Nephron (organoid): ENCODE results near the gene ALLC.

Source experiments
- H3K27ac Mint-ChIP-seq, 3 experiments: 2 replicates each; pipeline ENCODE4 v1.8.0; 2020; ENCODE audit warnings: mixed read lengths in 3 of 3, mild to moderate bottlenecking in 2 of 3, moderate library complexity in 1 of 3
- H3K27me3 Mint-ChIP-seq: 2 replicates; pipeline ENCODE4 v1.8.0; 2021; ENCODE audit warnings: low read depth, mild to moderate bottlenecking, moderate library complexity, mixed read lengths
- H3K36me3 Mint-ChIP-seq: 2 replicates; pipeline ENCODE4 v1.8.0; 2020; ENCODE audit warnings: low read depth, mixed read lengths
- H3K4me1 Mint-ChIP-seq: 2 replicates; pipeline ENCODE4 v1.8.0; 2020; ENCODE audit warnings: mixed read lengths
- H3K4me3 Mint-ChIP-seq, 3 experiments: 2 replicates each; pipeline ENCODE4 v1.8.0; 2020; ENCODE audit warnings: mild to moderate bottlenecking in 3 of 3, mixed read lengths in 3 of 3, moderate library complexity in 2 of 3
- H3K9me3 Mint-ChIP-seq: 2 replicates; pipeline ENCODE4 v1.8.0; 2020; ENCODE audit warnings: mixed read lengths
- TF ChIP-seq, protein P1 (sequence below), 3 experiments: fragments of 200-600 bp; sonication (generic); IDR thresholded peaks; one replicate each; pipeline ENCODE4 v1.5.0; 2021; ENCODE audit warnings: antibody characterized with exemption in 3 of 3; ENCODE audit not compliant: unreplicated experiment in 3 of 3

ALLC gene

DNA sequence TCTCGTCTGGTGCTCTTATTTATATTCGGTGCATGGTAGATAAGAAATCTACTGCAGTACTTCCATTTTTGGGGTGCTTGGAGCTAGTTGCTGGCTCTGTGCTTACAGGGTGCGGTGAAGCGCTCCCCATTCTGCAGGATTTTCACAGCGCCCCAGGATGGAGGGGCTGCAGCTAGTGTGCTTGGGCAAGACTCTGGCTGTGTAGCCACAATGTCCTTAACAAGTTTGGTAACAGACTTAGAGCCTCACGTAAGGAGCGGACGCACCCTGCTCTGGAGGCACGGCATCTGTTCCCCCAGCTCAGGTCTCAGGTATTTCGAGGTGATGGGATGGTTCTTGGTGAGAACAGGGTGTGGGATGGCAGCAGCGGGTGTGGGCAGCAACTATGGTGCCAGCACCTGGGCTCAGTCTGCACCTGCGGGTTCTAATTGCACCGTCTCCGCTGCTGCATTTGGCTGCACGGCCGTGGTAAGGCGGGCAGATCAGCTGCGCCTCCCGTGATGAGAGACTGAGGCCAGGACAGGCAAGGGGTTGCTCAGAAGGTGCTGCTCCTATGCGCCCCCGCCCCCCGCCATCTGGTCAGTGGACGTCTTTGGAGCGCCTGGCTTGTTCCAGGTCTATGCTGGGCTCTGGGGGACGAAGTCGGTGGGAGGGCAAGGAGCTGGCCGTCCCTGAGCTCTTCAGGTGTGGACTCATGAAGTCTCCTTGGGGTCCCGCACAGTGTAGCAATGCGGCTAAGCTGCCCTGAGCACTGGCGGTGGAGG is 20.1 kb upstream of the ALLC start:
- Mint-ChIP-seq H3K4me3 (no peak overlapping the region), H3K27ac (no peak overlapping the region), H3K36me3 (no peaks in the 10 kb centered on the region), H3K9me3 (no peaks in the 10 kb centered on the region), H3K4me1 (no peaks in the 10 kb centered on the region), H3K27me3 (peaks cover 12% of the 10 kb centered on the region)
- TF ChIP-seq, protein P1, sequence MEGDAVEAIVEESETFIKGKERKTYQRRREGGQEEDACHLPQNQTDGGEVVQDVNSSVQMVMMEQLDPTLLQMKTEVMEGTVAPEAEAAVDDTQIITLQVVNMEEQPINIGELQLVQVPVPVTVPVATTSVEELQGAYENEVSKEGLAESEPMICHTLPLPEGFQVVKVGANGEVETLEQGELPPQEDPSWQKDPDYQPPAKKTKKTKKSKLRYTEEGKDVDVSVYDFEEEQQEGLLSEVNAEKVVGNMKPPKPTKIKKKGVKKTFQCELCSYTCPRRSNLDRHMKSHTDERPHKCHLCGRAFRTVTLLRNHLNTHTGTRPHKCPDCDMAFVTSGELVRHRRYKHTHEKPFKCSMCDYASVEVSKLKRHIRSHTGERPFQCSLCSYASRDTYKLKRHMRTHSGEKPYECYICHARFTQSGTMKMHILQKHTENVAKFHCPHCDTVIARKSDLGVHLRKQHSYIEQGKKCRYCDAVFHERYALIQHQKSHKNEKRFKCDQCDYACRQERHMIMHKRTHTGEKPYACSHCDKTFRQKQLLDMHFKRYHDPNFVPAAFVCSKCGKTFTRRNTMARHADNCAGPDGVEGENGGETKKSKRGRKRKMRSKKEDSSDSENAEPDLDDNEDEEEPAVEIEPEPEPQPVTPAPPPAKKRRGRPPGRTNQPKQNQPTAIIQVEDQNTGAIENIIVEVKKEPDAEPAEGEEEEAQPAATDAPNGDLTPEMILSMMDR (IDR thresholded peaks at IDR 0.05; ENCODE audit: unreplicated experiment in 3 of 3), result no peak

DNA sequence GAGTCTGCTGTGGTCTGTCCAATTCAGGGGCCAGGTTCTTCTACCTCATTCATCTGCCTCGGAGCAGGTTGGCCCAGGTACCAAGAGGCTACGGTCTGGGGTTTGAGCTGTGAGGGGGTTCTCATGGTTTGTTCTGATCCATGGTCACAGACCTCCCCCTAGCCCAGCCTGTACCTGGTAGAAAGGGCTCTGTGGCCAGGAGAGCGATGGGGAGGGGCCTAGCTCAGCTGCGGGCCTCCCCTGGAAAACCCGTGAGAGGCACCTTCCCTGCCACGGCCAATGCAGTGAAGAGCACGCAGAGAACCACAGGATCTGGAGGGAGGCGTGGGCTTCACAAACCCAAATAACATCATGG is 19.6 kb upstream of the ALLC start:
- Mint-ChIP-seq H3K27me3 (peaks cover 16% of the 10 kb centered on the region), H3K27ac (no peak overlapping the region), H3K4me3 (no peak overlapping the region), H3K4me1 (no peaks in the 10 kb centered on the region), H3K36me3 (no peaks in the 10 kb centered on the region), H3K9me3 (no peaks in the 10 kb centered on the region)
- TF ChIP-seq, protein P1 (IDR thresholded peaks at IDR 0.05; ENCODE audit: unreplicated experiment in 3 of 3), result no peak

DNA sequence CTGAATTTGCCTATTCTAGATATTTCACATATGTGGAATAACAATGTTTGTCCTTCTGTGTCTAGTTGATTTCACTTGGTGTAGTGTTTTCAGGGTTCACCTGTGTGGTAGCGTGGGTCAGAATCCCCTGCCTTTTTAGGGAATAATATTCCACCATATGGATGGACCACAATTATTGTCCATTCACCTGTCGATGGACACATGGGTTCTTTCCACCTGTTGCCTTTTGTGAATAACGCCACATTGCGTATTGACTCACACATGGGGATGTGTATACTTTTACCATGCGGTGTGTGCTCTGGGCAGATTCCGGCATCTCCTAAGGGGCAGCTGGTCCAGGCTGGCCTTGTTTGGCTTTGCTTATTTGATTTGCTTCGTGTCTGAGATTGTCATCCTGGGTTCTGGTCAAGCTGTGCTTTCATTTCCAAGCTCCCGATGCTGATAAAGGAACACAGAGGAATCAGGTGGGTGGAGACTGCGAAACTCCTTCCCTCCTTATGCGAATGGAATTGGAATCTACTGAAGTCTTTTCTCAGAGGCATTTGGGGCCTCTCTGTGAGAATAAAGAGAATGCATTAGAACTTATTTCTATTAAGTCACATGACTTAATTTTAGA is 18.9 kb upstream of the ALLC start:
- Mint-ChIP-seq H3K9me3 (no peaks in the 10 kb centered on the region), H3K4me3 (no peak overlapping the region), H3K36me3 (no peaks in the 10 kb centered on the region), H3K4me1 (no peaks in the 10 kb centered on the region), H3K27ac (no peak overlapping the region), H3K27me3 (peaks cover 21% of the 10 kb centered on the region)
- TF ChIP-seq, protein P1 (IDR thresholded peaks at IDR 0.05; ENCODE audit: unreplicated experiment in 3 of 3), result no peak

DNA sequence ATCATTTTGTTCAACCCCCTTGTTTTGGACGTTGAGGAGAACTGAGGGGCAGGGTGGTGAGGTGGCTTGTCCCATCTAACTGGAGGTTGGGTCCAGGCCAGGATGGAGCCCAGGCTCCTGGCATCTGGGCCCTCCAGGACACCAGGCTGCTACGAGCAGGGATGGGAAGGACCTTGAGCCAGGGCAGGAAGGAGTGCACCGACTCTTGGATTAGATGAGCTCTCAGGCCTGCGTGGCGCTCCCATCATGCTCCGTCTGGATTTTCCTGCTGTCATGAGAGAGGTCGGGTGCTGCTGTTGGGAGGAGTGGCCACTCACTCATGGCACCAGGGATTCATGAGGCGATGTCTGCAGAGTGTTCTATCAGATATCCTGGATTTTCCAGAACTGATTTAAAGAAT is 18.3 kb upstream of the ALLC start:
- H3K27me3 Mint-ChIP-seq, result peaks cover 21% of the 10 kb centered on the region
- no peaks in the 10 kb centered on the region for H3K36me3 Mint-ChIP-seq
- H3K4me1 Mint-ChIP-seq, result no peaks in the 10 kb centered on the region
- H3K4me3 Mint-ChIP-seq, result no peak overlapping the region
- H3K9me3 Mint-ChIP-seq, result no peaks in the 10 kb centered on the region
- TF ChIP-seq, protein P1 (IDR thresholded peaks at IDR 0.05; ENCODE audit: unreplicated experiment in 3 of 3), result no peak
- H3K27ac Mint-ChIP-seq, result no peak overlapping the region

DNA sequence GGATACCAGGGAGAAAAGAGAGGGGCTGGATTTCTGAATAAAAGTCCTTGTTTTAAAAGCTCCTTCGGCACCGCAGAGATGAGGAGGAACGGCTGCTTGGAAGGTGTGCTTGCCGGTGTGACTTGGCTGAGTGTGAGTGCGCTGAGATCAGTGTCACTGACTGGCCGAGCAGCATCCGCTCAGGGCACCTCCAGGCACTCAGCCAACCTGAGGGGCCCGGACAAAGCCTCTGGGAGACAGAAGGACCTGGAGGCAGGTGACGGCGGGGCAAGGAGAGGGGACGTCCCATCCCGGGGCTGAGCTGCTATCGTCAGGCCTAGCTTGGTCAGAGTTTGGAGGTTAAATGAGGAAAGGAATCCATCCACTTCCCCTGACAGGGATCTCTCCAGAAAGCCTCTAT is 16.8 kb upstream of the ALLC start:
- no peaks in the 10 kb centered on the region for H3K9me3 Mint-ChIP-seq
- TF ChIP-seq, protein P1 (IDR thresholded peaks at IDR 0.05; ENCODE audit: unreplicated experiment in 3 of 3), result no peak
- no peak overlapping the region for H3K4me3 Mint-ChIP-seq
- no peaks in the 10 kb centered on the region for H3K36me3 Mint-ChIP-seq
- peaks cover 21% of the 10 kb centered on the region for H3K27me3 Mint-ChIP-seq
- H3K4me1 Mint-ChIP-seq, result no peaks in the 10 kb centered on the region
- no peak overlapping the region for H3K27ac Mint-ChIP-seq
